Upper lobe of left lung (tissue), 4 donors: Measurements from ENCODE around the gene USP28.
A peak's percentile ranks its signal among the peaks of the same experiment; 100 is the strongest.

Source experiments
- CTCF ChIP-seq, 6 experiments: fragments of 450-650 bp in 4 of 6; fragments of 200-600 bp in 2 of 6; sonication (generic) in 2 of 6; IDR thresholded peaks; one replicate each; pipeline ENCODE4 v1.5.1; 2016 to 2019; ENCODE audit warnings: antibody characterized with exemption in 6 of 6
- POLR2A ChIP-seq, 4 donors: fragments of 450-650 bp; IDR thresholded peaks; one replicate each; pipeline ENCODE4 v1.5.1; 2016 to 2017; ENCODE audit warnings: antibody characterized with exemption in 4 of 4, mild to moderate bottlenecking in 2 of 4
- POLR2AphosphoS5 ChIP-seq, 2 donors: sonication (generic); formaldehyde crosslinking; IDR thresholded peaks; one replicate each; pipeline ENCODE4 v1.5.1; 2017; ENCODE audit warnings: antibody characterized with exemption in 2 of 2

- TF ChIP-seq CTCF (IDR thresholded peaks at IDR 0.05) (peak; percentile 32 to 57 (median 44)), POLR2A (IDR thresholded peaks at IDR 0.05) (no peak), POLR2AphosphoS5 (IDR thresholded peaks at IDR 0.05) (no peak)
These were observed 78.6 kb downstream of the USP28 start for GRCh38 chr11:113796663-113797259.
